HCT116 (cell line): ENCODE results near the gene KIF26A. TPM values are rescaled to one million over a fixed set of nuclear protein-coding genes. Genes with fewer than 3 reads are reported as not detected.

Source experiments
- ATAC-seq: fragments of 200-7000 bp; cut with Tn5 transposase; 2 replicates; pipeline ENCODE4 v1.9.1; 2020; ENCODE audit warnings: mild to moderate bottlenecking, moderate library complexity
- BruUV-seq: library from RNA; stranded (reverse); fragments of 400-500 nt; replicated peaks from 2 replicates; lab custom pipeline; 2021; lab: Mats Ljungman, UMichigan
- CTCF ChIA-PET: fragments of 300-600 bp; sonication (Branson Sonifier 250); formaldehyde crosslinking; loops from one replicate; lab custom pipeline; 2021; ENCODE audit warnings: antibody characterized with exemption; lab: Charles Lee
- POLR2A ChIA-PET: fragments of 300-600, 350-600 bp; sonication (Branson Sonifier 250); formaldehyde crosslinking; loops from one replicate; lab custom pipeline; 2021; ENCODE audit warnings: antibody characterized with exemption; lab: Charles Lee
- RAD21 ChIA-PET, 2 experiments: fragments of 300-600 bp; sonication (Branson Sonifier 250); formaldehyde crosslinking; loops; one replicate each; lab custom pipeline; 2023; ENCODE audit warnings: low total read pairs in 2 of 2; ENCODE audit not compliant: uncharacterized antibody in 2 of 2, unreplicated experiment in 2 of 2, low non-redundant PET in 1 of 2; lab: Charles Lee
- DNase-seq: peaks from one replicate; pipeline ENCODE4 v3.0.0-alpha.2; 2010; ENCODE audit warnings: low read depth, low spot score
- H2AFZ ChIP-seq: fragments of 200-600 bp; shearing (Covaris generic), sonication (generic); 2 replicates; pipeline ENCODE4 v1.6.1; 2017; ENCODE audit warnings: low read depth, mixed run types, mixed read lengths, antibody characterized with exemption, low read length; ENCODE audit not compliant: poor library complexity, severe bottlenecking
- H3K27ac ChIP-seq: 2 replicates; pipeline ENCODE4 v1.5.1; 2012; ENCODE audit warnings: low read depth, low read length
- H3K27me3 ChIP-seq: fragments of 200-600 bp; sonication (generic); 2 replicates; pipeline ENCODE4 v1.6.1; 2016; ENCODE audit warnings: mixed run types, low read length, mixed read lengths; ENCODE audit not compliant: insufficient read depth
- H3K36me3 ChIP-seq, 2 experiments: fragments of 200-500 bp in 1 of 2; fragments of 200-600 bp in 1 of 2; sonication (Bioruptor generic) in 1 of 2; sonication (generic) in 1 of 2; 2 replicates each; pipeline versions ENCODE4 v1.5.1 to v1.6.1; 2014 to 2016; ENCODE audit warnings: low read length in 2 of 2, inconsistent platforms in 1 of 2, mixed read lengths in 1 of 2, mixed run types in 1 of 2; ENCODE audit not compliant: insufficient read depth in 2 of 2, control insufficient read depth in 1 of 2
- H3K4me1 ChIP-seq, 2 experiments: fragments of 200-600 bp in 1 of 2; sonication (generic) in 1 of 2; 2 replicates each; pipeline versions ENCODE4 v1.5.1 to v1.6.1; 2012 to 2017; ENCODE audit warnings: low read length in 2 of 2, inconsistent platforms in 1 of 2, mild to moderate bottlenecking in 1 of 2, mixed read lengths in 1 of 2, mixed run types in 1 of 2, moderate library complexity in 1 of 2; ENCODE audit not compliant: insufficient read depth in 2 of 2, control insufficient read depth in 1 of 2
- H3K4me2 ChIP-seq: fragments of 200-600 bp; sonication (generic); 2 replicates; pipeline ENCODE4 v1.6.1; 2017; ENCODE audit warnings: mixed run types, low read length, mixed read lengths
- H3K4me3 ChIP-seq, 2 experiments: fragments of 200-600 bp in 1 of 2; sonication (generic) in 1 of 2; replicated peaks in 1 of 2; 2 replicates each; pipeline ENCODE4 v1.5.1; 2011 to 2016; ENCODE audit warnings: low read length in 2 of 2, control low read depth in 1 of 2, low read depth in 1 of 2, mild to moderate bottlenecking in 1 of 2, mixed read lengths in 1 of 2, mixed run types in 1 of 2
- H3K79me2 ChIP-seq: fragments of 200-600 bp; sonication (generic); 2 replicates; pipeline ENCODE4 v1.6.1; 2017; ENCODE audit warnings: mild to moderate bottlenecking, mixed run types, low read length, moderate library complexity, mixed read lengths; ENCODE audit not compliant: insufficient read depth
- H3K9ac ChIP-seq: fragments of 200-600 bp; sonication (generic); 2 replicates; pipeline ENCODE4 v1.6.1; 2016; ENCODE audit warnings: low read length, mixed read lengths
- H3K9me2 ChIP-seq: fragments of 200-600 bp; sonication (generic), shearing (Covaris generic); 2 replicates; pipeline ENCODE4 v1.6.1; 2017; ENCODE audit warnings: mixed run types, mild to moderate bottlenecking, moderate library complexity; ENCODE audit not compliant: insufficient read depth
- H3K9me3 ChIP-seq, 2 experiments: fragments of 200-500 bp in 1 of 2; fragments of 200-600 bp in 1 of 2; sonication (Bioruptor generic) in 1 of 2; sonication (generic) in 1 of 2; 2 replicates each; pipeline ENCODE4 v1.6.1; 2014 to 2017; ENCODE audit warnings: low read length in 2 of 2, mixed read lengths in 2 of 2, inconsistent platforms in 1 of 2, low read depth in 1 of 2, mild to moderate bottlenecking in 1 of 2, mixed run types in 1 of 2, moderate library complexity in 1 of 2; ENCODE audit not compliant: control insufficient read depth in 1 of 2, insufficient read depth in 1 of 2
- H4K20me1 ChIP-seq: fragments of 200-600 bp; sonication (generic), shearing (Covaris generic); 2 replicates; pipeline ENCODE4 v1.6.1; 2017; ENCODE audit warnings: mixed run types, mild to moderate bottlenecking, moderate library complexity; ENCODE audit not compliant: insufficient read depth
- ATF3 ChIP-seq: IDR thresholded peaks from 2 replicates; pipeline ENCODE4 v1.6.1; 2012
- CEBPB ChIP-seq: IDR thresholded peaks from 2 replicates; pipeline ENCODE4 v1.6.1; 2012; ENCODE audit warnings: low read depth
- ELF1 ChIP-seq: IDR thresholded peaks from 2 replicates; pipeline ENCODE4 v1.6.1; 2012; ENCODE audit warnings: low read depth, borderline replicate concordance
- EZH2 ChIP-seq: fragments of 200-600 bp; sonication (generic); IDR thresholded peaks from 2 replicates; pipeline ENCODE4 v1.6.1; 2017; ENCODE audit warnings: antibody characterized with exemption, mixed run types
- EZH2phosphoT487 ChIP-seq: fragments of 200-600 bp; IDR thresholded peaks from 2 replicates; pipeline ENCODE4 v1.6.1; 2018; ENCODE audit warnings: antibody characterized with exemption, borderline replicate concordance
- FOSL1 ChIP-seq: IDR thresholded peaks from 2 replicates; pipeline ENCODE4 v1.6.1; 2012; ENCODE audit warnings: low read depth
- MAX ChIP-seq: IDR thresholded peaks from 2 replicates; pipeline ENCODE4 v1.6.1; 2012
- POLR2A ChIP-seq: IDR thresholded peaks from 2 replicates; pipeline ENCODE4 v1.7.0; 2011; ENCODE audit warnings: borderline replicate concordance; ENCODE audit not compliant: insufficient read depth, insufficient read length; ENCODE audit errors: extremely low read depth
- POLR2AphosphoS5 ChIP-seq: IDR thresholded peaks from 2 replicates; pipeline ENCODE4 v1.6.1; 2011; ENCODE audit warnings: mild to moderate bottlenecking, low read depth, low read length, moderate library complexity
- REST ChIP-seq: IDR thresholded peaks from 2 replicates; pipeline ENCODE4 v1.6.1; 2012; ENCODE audit warnings: low read depth
- SRF ChIP-seq: IDR thresholded peaks from 2 replicates; pipeline ENCODE4 v1.6.1; 2012; ENCODE audit warnings: low read depth
- TCF7L2 ChIP-seq: IDR thresholded peaks from 2 replicates; pipeline ENCODE4 v1.7.0; 2011; ENCODE audit warnings: borderline replicate concordance, inconsistent platforms; ENCODE audit not compliant: insufficient read depth, insufficient read length; ENCODE audit errors: extremely low read depth
- YY1 ChIP-seq: IDR thresholded peaks from 2 replicates; pipeline ENCODE4 v1.6.1; 2011; ENCODE audit warnings: low read length, low read depth, moderate library complexity, mild to moderate bottlenecking; ENCODE audit not compliant: insufficient replicate concordance; ENCODE audit errors: extremely low read depth
- ZFX ChIP-seq: fragments of 450-650 bp; IDR thresholded peaks from 2 replicates; pipeline ENCODE4 v1.6.1; 2017
- ZNF274 ChIP-seq: fragments of 200-500 bp; sonication (Bioruptor generic); IDR thresholded peaks from 2 replicates; pipeline ENCODE4 v1.6.1; 2014; ENCODE audit warnings: mild to moderate bottlenecking, low read depth, low read length, inconsistent platforms
- intact Hi-C: fragments of 100-400 bp; cut with micrococcal nuclease; formaldehyde crosslinking; loops from 2 replicates; pipeline ENCODE4 v1.10.0; 2022
- total RNA-seq: library from RNA; stranded (reverse); gene quantifications from one replicate; pipeline ENCODE4 v1.2.1, GENCODE V29; 2021; ENCODE audit not compliant: unreplicated experiment
- TF ChIP-seq, protein P1 (sequence below), 3 experiments: fragments of 200-600 bp in 1 of 3; sonication (generic) in 1 of 3; IDR thresholded peaks in 2 of 3; conservative IDR thresholded peaks in 1 of 3; 2 replicates each; pipeline ENCODE4 v1.5.1; 2012 to 2017; ENCODE audit warnings: low read depth in 2 of 3, low read length in 2 of 3, antibody characterized with exemption in 1 of 3, borderline replicate concordance in 1 of 3, control low read depth in 1 of 3, mild to moderate bottlenecking in 1 of 3, mixed read lengths in 1 of 3, mixed run types in 1 of 3, moderate library complexity in 1 of 3; ENCODE audit not compliant: insufficient read depth in 1 of 3

KIF26A gene
- total RNA-seq, 1 experiment from 2014 or later, result 10.2 TPM

DNA sequence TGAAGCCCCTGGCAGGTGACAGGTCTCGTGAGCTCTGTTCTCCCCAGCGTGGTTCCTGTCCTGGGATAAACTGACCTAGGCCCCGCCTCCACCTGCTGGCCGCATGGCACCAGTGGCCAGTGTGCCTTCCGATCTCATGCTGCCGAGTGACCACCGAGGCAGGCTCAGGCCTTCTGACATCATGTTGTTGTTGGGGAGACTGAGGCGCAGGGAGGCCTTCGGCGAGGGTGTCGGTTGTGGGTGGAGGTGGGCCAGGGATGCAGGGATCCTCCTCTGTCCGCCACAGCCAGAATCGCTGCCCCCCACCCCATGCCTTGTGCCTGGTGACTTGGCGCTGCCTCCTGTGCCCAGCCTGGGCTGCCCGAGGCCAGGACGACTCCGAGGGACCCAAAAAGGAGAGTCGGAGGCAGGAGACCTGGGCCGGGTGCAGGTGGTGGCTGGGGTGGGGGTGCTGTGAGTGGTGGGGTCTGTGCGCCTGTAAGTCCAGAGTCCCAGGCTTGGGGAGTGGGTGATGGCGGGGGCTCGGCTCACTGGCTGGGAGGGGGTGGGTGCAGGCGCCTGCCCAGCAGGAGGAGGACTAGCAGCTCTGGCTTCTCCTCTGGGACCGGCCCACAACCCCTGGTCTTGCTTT lies 28.5 kb upstream of the KIF26A start (continued):
- TF ChIP-seq, protein P1, sequence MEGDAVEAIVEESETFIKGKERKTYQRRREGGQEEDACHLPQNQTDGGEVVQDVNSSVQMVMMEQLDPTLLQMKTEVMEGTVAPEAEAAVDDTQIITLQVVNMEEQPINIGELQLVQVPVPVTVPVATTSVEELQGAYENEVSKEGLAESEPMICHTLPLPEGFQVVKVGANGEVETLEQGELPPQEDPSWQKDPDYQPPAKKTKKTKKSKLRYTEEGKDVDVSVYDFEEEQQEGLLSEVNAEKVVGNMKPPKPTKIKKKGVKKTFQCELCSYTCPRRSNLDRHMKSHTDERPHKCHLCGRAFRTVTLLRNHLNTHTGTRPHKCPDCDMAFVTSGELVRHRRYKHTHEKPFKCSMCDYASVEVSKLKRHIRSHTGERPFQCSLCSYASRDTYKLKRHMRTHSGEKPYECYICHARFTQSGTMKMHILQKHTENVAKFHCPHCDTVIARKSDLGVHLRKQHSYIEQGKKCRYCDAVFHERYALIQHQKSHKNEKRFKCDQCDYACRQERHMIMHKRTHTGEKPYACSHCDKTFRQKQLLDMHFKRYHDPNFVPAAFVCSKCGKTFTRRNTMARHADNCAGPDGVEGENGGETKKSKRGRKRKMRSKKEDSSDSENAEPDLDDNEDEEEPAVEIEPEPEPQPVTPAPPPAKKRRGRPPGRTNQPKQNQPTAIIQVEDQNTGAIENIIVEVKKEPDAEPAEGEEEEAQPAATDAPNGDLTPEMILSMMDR (IDR thresholded peaks at IDR 0.05 in 2 of 3, conservative IDR thresholded peaks at IDR 0.05 in 1 of 3; ENCODE audit: borderline replicate concordance in 1 of 3, insufficient read depth in 1 of 3, low read depth in 2 of 3, low read length in 2 of 3), result no peak
- TF ChIP-seq ZFX (no peak), MAX (no peak), ELF1 (no peak), ZNF274 (no peak)

DNA sequence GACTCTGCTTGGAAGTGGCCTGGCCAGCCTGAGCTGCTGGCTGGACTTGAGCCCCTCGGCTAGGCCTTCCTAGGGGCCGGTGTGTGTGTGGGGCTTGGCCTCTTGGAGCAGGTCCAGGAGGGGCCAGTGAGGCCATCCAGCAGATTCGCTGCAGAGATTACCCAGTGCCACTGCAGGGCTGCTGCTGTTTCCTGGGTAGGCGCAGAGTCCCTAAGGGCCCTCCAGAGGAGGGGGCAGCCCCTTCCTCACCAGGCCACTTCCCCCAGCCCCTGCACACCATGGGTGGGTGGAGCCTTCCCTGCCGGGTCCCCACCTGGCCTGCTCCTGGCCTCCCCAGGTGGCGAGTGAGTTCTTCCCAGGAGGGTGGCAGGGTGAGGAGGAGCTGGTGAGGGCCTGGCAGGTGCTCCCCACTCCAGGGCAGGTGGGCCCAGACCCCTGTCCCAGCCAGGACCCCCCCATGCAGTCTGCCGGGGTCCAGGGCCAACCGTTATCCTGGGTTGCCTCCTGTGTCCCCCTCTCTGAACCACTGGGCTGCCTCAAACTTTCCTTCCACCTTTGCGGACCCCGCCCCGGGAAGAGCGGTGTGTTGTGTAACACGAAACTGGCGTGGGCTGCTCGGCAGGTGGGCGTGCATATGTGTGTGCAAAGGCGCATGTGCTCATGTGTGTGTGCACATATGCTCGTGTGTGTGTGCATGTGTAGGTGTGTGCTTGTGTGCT lies 27.7 kb upstream of the KIF26A start:
- intact Hi-C loops, result no loop called here
- Histone ChIP-seq H3K79me2 (no peaks in the 10 kb centered on the region), H3K27me3 (no peaks in the 10 kb centered on the region), H3K9me3 (no peaks in the 10 kb centered on the region), H3K36me3 (no peaks in the 10 kb centered on the region), H3K4me2 (no peak overlapping the region), H3K9ac (no peak overlapping the region), H3K4me1 (peaks cover 24 to 43% of the 10 kb centered on the region in 2 experiments; a peak in 3 of 4 replicates), H2AFZ (no peak overlapping the region), H3K9me2 (no peaks in the 10 kb centered on the region), H4K20me1 (no peaks in the 10 kb centered on the region), H3K4me3 (no peak overlapping the region), H3K27ac (no peak overlapping the region; the same call in 1 of the 2 replicates)
- RAD21 ChIA-PET, result no interaction called here
- CTCF ChIA-PET, result no interaction called here
- BruUV-seq, result no TSS peak
- DNase-seq (no peak), ATAC-seq (no peak)
- POLR2A ChIA-PET, result no interaction called here
- TF ChIP-seq POLR2AphosphoS5 (no peak), POLR2A (no peak), ATF3 (no peak), REST (no peak), EZH2phosphoT487 (no peak), YY1 (no peak), SRF (no peak), FOSL1 (no peak), MAX (no peak), TCF7L2 (no peak), CEBPB (no peak), ELF1 (no peak), EZH2 (no peak)
